ENCODE results near the gene STK33. TPM values are rescaled to one million over a fixed set of nuclear protein-coding genes. Genes with fewer than 3 reads are reported as not detected.

STK33 gene
- total RNA-seq, 2 experiments from 2014 or later, result 0.55 to 1.4 TPM

GRCh38 chr11:8598506-8598905, 4.5 kb upstream of the STK33 start:
- CTCF ChIA-PET, result interaction anchor here (1.0 kb wide), 2 partner anchors 13 to 19 kb away, joined by 3 read pairs; no protein-coding TSS in a partner anchor
- Mint-ChIP-seq H3K27ac (no peak overlapping the region), H3K27me3 (peaks cover 32% of the 10 kb centered on the region), H3K36me3 (ENCODE audit: low read depth) (no peaks in the 10 kb centered on the region), H3K4me1 (no peaks in the 10 kb centered on the region), H3K9me3 (ENCODE audit: low read depth) (no peaks in the 10 kb centered on the region), H3K4me3 (no peak overlapping the region)
- ATAC-seq, result no peak
- intact Hi-C loops (cut with DNase I, micrococcal nuclease), result no loop called here
- POLR2A ChIA-PET, result no interaction called here
- DNase-seq, result no peak

DNA sequence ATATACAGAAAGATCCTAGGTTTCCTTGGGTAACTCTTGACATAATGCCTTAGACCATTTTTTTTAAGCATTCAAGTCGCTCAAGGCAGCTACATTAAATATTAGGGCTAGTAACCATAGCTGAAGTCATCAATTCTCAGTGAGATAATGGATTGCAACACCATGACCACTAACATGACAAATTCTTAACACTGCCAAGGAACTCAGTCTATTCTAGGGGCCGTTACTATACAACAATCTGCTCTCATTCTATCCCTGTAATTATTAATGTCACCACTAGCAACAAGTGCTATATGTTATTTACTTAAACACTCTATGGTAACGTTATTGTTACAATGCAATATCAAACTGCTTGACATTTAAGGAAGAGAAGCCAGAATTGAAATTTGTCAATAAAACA, 3.2 kb upstream of the STK33 start:
- Mint-ChIP-seq H3K4me3 (no peak overlapping the region), H3K27ac (no peak overlapping the region), H3K4me1 (no peaks in the 10 kb centered on the region), H3K36me3 (ENCODE audit: low read depth) (no peaks in the 10 kb centered on the region), H3K9me3 (ENCODE audit: low read depth) (no peaks in the 10 kb centered on the region), H3K27me3 (peaks cover 40% of the 10 kb centered on the region)
- intact Hi-C loops (cut with DNase I, micrococcal nuclease), result no loop called here
- DNase-seq, result no peak
- no peak for ATAC-seq
- CTCF ChIA-PET, result no interaction called here
- POLR2A ChIA-PET, result no interaction called here

DNA sequence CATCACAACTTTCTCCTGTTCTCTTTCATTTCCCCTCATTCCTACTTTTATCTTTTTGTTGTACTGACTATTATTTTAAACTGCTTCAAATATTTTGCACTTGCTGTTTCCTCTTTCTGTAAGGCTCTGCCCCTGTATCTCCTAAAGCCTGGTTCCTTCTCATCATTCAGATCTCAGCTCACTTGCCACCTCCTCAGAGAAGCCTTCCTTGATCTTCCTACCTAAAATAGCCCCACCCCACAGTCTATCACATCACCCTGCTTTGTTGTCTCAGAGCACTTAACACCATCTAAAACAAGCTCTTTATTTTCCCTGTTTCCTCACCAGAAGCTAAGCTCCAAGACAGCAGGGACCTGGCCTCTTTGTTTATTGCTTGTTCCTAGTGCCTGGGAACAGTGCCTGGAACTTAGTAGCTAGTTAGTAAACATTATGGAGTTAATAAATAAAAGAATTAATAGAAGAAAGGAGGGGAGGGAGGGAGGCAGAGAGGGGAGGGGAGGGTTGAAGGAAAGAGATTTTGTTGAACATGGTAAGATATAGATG, 2.5 kb upstream of the STK33 start:
- ATAC-seq, result no peak
- no peak overlapping the region for H3K4me3 Mint-ChIP-seq
- peaks cover 43% of the 10 kb centered on the region for H3K27me3 Mint-ChIP-seq
- intact Hi-C loops (cut with DNase I, micrococcal nuclease), result no loop called here
- H3K4me1 Mint-ChIP-seq, result no peaks in the 10 kb centered on the region
- no peak overlapping the region for H3K27ac Mint-ChIP-seq
- no peaks in the 10 kb centered on the region for H3K9me3 Mint-ChIP-seq (ENCODE audit: low read depth)
- H3K36me3 Mint-ChIP-seq (ENCODE audit: low read depth), result no peaks in the 10 kb centered on the region
- no peak for DNase-seq
- POLR2A ChIA-PET, result no interaction called here
- CTCF ChIA-PET, result no interaction called here

GRCh38 chr11:8593455-8593854, 573 bp downstream of the STK33 start:
- Mint-ChIP-seq H3K27me3 (peaks cover 46% of the 10 kb centered on the region), H3K4me1 (no peaks in the 10 kb centered on the region), H3K36me3 (ENCODE audit: low read depth) (no peaks in the 10 kb centered on the region), H3K4me3 (peak overlapping the region; percentile 56), H3K9me3 (ENCODE audit: low read depth) (no peaks in the 10 kb centered on the region), H3K27ac (no peak overlapping the region)
- ChIA-PET CTCF (interaction anchor here (0.7 to 2.0 kb wide), 2 partner anchors 26 to 170 kb away, joined by 3 to 6 read pairs; no protein-coding TSS in a partner anchor), POLR2A (interaction anchor here (0.6 kb wide), 1 partner anchor 89 kb away, joined by 3 read pairs; the partner anchor contains the start of genes RPL27A and TRIM66)
- intact Hi-C loops (cut with DNase I, micrococcal nuclease), result no loop called here
- ATAC-seq, result no peak
- no peak for DNase-seq

- intact Hi-C loops (cut with DNase I, micrococcal nuclease), result no loop called here
- Mint-ChIP-seq H3K4me1 (no peaks in the 10 kb centered on the region), H3K27me3 (peaks cover 26% of the 10 kb centered on the region), H3K4me3 (no peak overlapping the region), H3K27ac (no peak overlapping the region), H3K36me3 (ENCODE audit: low read depth) (no peaks in the 10 kb centered on the region), H3K9me3 (ENCODE audit: low read depth) (no peaks in the 10 kb centered on the region)
- DNase-seq (no peak), ATAC-seq (no peak)
- CTCF ChIA-PET, result no interaction called here
- POLR2A ChIA-PET, result no interaction called here
Observed at GRCh38 chr11:8587915-8588314, 6.1 kb downstream of the STK33 start.

- no peak for ATAC-seq
- H3K9me3 Mint-ChIP-seq (ENCODE audit: low read depth), result no peaks in the 10 kb centered on the region
- POLR2A ChIA-PET, result no interaction called here
- no peaks in the 10 kb centered on the region for H3K36me3 Mint-ChIP-seq (ENCODE audit: low read depth)
- H3K4me3 Mint-ChIP-seq, result no peak overlapping the region
- H3K4me1 Mint-ChIP-seq, result no peaks in the 10 kb centered on the region
- no peak overlapping the region for H3K27ac Mint-ChIP-seq
- H3K27me3 Mint-ChIP-seq, result peaks cover 18% of the 10 kb centered on the region
- intact Hi-C loops (cut with DNase I, micrococcal nuclease), result no loop called here
- CTCF ChIA-PET, result no interaction called here
- DNase-seq, result no peak
Observed at GRCh38 chr11:8586805-8587204, 7.2 kb downstream of the STK33 start.

DNA sequence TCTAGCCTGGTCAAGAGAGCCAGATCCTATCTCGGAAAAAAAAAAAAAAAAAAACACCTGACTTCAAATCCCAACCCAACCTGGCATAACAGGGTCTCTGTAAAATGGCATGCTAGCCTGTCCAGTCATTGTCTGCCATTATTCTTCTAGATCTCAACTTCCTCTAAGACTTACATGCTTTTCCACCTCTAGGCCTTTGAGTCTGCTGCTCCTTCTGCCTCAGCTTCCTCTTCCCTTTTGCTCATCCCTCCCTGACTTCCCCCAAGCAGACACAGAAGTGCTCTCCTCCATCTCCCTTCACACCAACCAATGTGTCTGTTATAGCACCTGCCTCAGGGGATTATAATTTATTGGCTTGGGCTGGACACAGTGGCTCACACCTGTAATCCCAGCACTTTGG, 7.8 kb downstream of the STK33 start:
- H3K4me1 Mint-ChIP-seq, result no peaks in the 10 kb centered on the region
- ATAC-seq (no peak), DNase-seq (no peak)
- H3K9me3 Mint-ChIP-seq (ENCODE audit: low read depth), result no peaks in the 10 kb centered on the region
- intact Hi-C loops (cut with DNase I, micrococcal nuclease), result no loop called here
- no peak overlapping the region for H3K27ac Mint-ChIP-seq
- H3K4me3 Mint-ChIP-seq, result no peak overlapping the region
- H3K36me3 Mint-ChIP-seq (ENCODE audit: low read depth), result no peaks in the 10 kb centered on the region
- ChIA-PET CTCF (no interaction called here), POLR2A (no interaction called here)
- H3K27me3 Mint-ChIP-seq, result peaks cover 17% of the 10 kb centered on the region

DNA sequence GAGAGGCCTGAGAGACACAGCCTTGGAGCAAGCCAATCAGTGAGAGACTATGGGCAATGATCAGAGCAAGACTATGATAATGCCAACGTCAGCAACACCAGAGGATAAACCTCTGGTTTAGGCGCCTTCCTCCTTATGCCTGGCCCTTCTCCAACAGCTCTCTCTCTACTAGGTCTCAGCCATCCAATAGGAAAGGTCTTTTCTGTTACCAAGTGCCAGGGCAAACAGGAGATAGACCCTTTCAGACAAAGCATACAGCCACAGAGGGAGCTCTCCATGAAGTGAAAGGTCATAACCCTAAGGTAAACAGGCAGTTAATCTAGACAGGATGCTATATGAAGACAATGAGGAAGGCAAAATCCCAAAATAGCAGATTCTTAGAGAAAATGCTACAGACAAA, 9.5 kb downstream of the STK33 start:
- intact Hi-C loops (cut with DNase I, micrococcal nuclease), result no loop called here
- Mint-ChIP-seq H3K27ac (no peak overlapping the region), H3K4me1 (no peaks in the 10 kb centered on the region), H3K9me3 (ENCODE audit: low read depth) (peaks cover 5% of the 10 kb centered on the region), H3K4me3 (no peak overlapping the region), H3K27me3 (peaks cover 25% of the 10 kb centered on the region), H3K36me3 (ENCODE audit: low read depth) (no peaks in the 10 kb centered on the region)
- ATAC-seq, result no peak
- ChIA-PET POLR2A (no interaction called here), CTCF (interaction anchor here (0.6 kb wide), 1 partner anchor 266 kb away, joined by 4 read pairs; no protein-coding TSS in a partner anchor)
- no peak for DNase-seq

- no peaks in the 10 kb centered on the region for H3K36me3 Mint-ChIP-seq (ENCODE audit: low read depth)
- H3K27me3 Mint-ChIP-seq, result peaks cover 24% of the 10 kb centered on the region
- H3K4me3 Mint-ChIP-seq, result no peak overlapping the region
- DNase-seq, result no peak
- H3K9me3 Mint-ChIP-seq (ENCODE audit: low read depth), result peaks cover 5% of the 10 kb centered on the region
- no peak overlapping the region for H3K27ac Mint-ChIP-seq
- ChIA-PET CTCF (no interaction called here), POLR2A (no interaction called here)
- intact Hi-C loops (cut with DNase I, micrococcal nuclease), result no loop called here
- no peak for ATAC-seq
- no peaks in the 10 kb centered on the region for H3K4me1 Mint-ChIP-seq
Observed at GRCh38 chr11:8584082-8584481, 9.9 kb downstream of the STK33 start.

DNA sequence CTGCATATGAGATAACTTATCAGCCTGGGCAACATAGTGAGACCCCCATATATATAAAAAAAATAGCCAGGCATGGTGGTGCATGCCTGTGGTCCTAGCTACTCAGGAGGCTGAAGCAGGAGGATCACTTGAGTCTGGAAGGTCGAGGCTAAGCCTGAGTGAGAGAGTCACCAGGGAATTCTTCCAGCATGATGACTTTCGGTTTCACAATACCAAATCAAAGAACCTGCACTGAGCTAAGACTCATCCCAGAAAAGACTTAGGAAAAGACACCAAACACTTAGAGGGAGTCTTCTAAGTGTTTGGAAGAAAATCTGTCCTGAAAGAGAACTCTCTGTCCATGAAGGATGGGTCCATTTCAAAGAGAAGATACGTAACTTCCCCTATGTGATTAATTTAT, 12.7 kb downstream of the STK33 start:
- H3K36me3 Mint-ChIP-seq (ENCODE audit: low read depth), result no peaks in the 10 kb centered on the region
- peaks cover 14% of the 10 kb centered on the region for H3K27me3 Mint-ChIP-seq
- no peak overlapping the region for H3K27ac Mint-ChIP-seq
- no peak overlapping the region for H3K4me3 Mint-ChIP-seq
- DNase-seq (no peak), ATAC-seq (no peak)
- peaks cover 5% of the 10 kb centered on the region for H3K9me3 Mint-ChIP-seq (ENCODE audit: low read depth)
- POLR2A ChIA-PET, result no interaction called here
- intact Hi-C loops (cut with DNase I, micrococcal nuclease), result no loop called here
- no peaks in the 10 kb centered on the region for H3K4me1 Mint-ChIP-seq
- CTCF ChIA-PET, result interaction anchor here (0.6 to 0.9 kb wide), 3 partner anchors 269 to 524 kb away, joined by 3 read pairs; no protein-coding TSS in a partner anchor

DNA sequence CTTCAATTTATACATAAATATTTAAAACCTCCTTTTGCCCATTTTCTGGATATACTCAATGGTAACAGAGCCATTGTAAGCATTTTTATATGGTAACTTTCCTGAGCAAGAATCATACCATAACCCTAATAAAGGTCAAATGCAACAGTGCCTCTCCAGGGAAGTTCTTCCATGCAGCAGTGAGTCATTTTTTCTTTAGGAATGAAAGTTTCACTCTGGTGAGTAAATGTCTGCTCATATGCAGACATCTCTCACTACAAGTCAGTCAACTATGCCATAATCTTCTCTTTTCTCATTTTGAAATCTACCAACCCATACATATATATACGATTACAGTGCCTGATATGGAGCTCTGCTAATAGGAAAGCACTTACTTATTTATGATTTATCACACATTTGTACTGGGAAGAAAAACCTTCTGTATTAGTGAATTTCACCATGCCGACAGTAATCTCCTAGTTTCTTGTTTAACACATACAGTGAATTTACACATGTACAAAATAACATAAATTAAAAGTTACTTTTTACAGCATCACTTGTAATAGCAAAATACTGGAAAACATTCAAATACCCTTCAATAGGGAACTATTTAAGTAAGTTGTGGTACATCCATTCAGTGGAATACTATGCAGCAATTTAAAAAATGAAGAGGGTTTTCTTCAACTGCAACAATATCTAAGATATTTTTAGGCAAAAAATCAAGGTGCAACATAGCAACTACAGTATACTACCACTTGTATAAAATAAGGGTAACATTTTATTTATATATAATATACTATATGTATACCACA, 16.0 kb downstream of the STK33 start:
- peaks cover 5% of the 10 kb centered on the region for H3K9me3 Mint-ChIP-seq (ENCODE audit: low read depth)
- no peaks in the 10 kb centered on the region for H3K4me1 Mint-ChIP-seq
- no peak overlapping the region for H3K4me3 Mint-ChIP-seq
- no peaks in the 10 kb centered on the region for H3K36me3 Mint-ChIP-seq (ENCODE audit: low read depth)
- ChIA-PET POLR2A (no interaction called here), CTCF (interaction anchor here (0.6 to 1.0 kb wide), 2 partner anchors 38 to 315 kb away, joined by 3 read pairs; no protein-coding TSS in a partner anchor)
- no peak overlapping the region for H3K27ac Mint-ChIP-seq
- DNase-seq (no peak), ATAC-seq (no peak)
- intact Hi-C loops (cut with DNase I, micrococcal nuclease), result no loop called here
- peaks cover 12% of the 10 kb centered on the region for H3K27me3 Mint-ChIP-seq

- ChIA-PET POLR2A (no interaction called here), CTCF (interaction anchor here (0.6 kb wide), 1 partner anchor 13 kb away, joined by 4 read pairs; no protein-coding TSS in a partner anchor)
- Mint-ChIP-seq H3K9me3 (ENCODE audit: low read depth) (peaks cover 1% of the 10 kb centered on the region), H3K4me3 (no peak overlapping the region), H3K27me3 (peaks cover 8% of the 10 kb centered on the region), H3K27ac (no peak overlapping the region), H3K4me1 (no peaks in the 10 kb centered on the region), H3K36me3 (ENCODE audit: low read depth) (no peaks in the 10 kb centered on the region)
- ATAC-seq, result no peak
- intact Hi-C loops (cut with DNase I, micrococcal nuclease), result no loop called here
- no peak for DNase-seq
Observed at GRCh38 chr11:8574798-8575197, 19.2 kb downstream of the STK33 start.
